OCI-LY1 (cell line): ENCODE results near the gene FNIP2.

Experiments
- H2AFZ ChIP-seq: fragments of 200-600 bp; sonication (generic), shearing (Covaris generic); 2 replicates; pipeline ENCODE4 v1.6.0; 2014; ENCODE audit warnings: antibody characterized with exemption, mild to moderate bottlenecking, low read length
- H3F3A ChIP-seq: fragments of 200-600 bp; sonication (generic), shearing (Covaris generic); 2 replicates; pipeline ENCODE4 v1.6.0; 2014; ENCODE audit warnings: mild to moderate bottlenecking, antibody characterized with exemption, low read length, moderate library complexity; ENCODE audit not compliant: insufficient read depth
- H3K27ac ChIP-seq: fragments of 200-600 bp; sonication (generic); 2 replicates; pipeline ENCODE4 v1.5.1; 2014; ENCODE audit warnings: low read length, mixed run types, mild to moderate bottlenecking, low read depth; ENCODE audit not compliant: poor library complexity, severe bottlenecking
- H3K27me3 ChIP-seq: fragments of 200-600 bp; sonication (generic); 2 replicates; pipeline ENCODE4 v1.6.0; 2014; ENCODE audit warnings: antibody characterized with exemption, mild to moderate bottlenecking, low read length, moderate library complexity; ENCODE audit not compliant: insufficient read depth
- H3K36me3 ChIP-seq: fragments of 200-600 bp; sonication (generic); 2 replicates; pipeline ENCODE4 v1.6.1; 2014; ENCODE audit warnings: mild to moderate bottlenecking, antibody characterized with exemption, low read length, moderate library complexity, mixed read lengths; ENCODE audit not compliant: insufficient read depth
- H3K4me1 ChIP-seq: fragments of 200-600 bp; sonication (generic); 2 replicates; pipeline ENCODE4 v1.5.1; 2014; ENCODE audit warnings: mild to moderate bottlenecking, low read length, moderate library complexity; ENCODE audit not compliant: insufficient read depth, severe bottlenecking
- H3K4me2 ChIP-seq: fragments of 200-600 bp; sonication (generic), shearing (Covaris generic); 2 replicates; pipeline ENCODE4 v1.6.1; 2014; ENCODE audit warnings: low read length
- H3K4me3 ChIP-seq: fragments of 200-600 bp; sonication (generic); 2 replicates; pipeline ENCODE4 v1.5.1; 2014; ENCODE audit warnings: low read length, low read depth, mild to moderate bottlenecking, mixed read lengths; ENCODE audit not compliant: poor library complexity, severe bottlenecking
- H3K79me2 ChIP-seq: fragments of 200-600 bp; shearing (Covaris generic); 2 replicates; pipeline ENCODE4 v1.6.1; 2016; ENCODE audit warnings: mixed run types, low read length, mixed read lengths; ENCODE audit not compliant: insufficient read depth
- H3K9ac ChIP-seq: fragments of 200-600 bp; sonication (generic), shearing (Covaris generic); 2 replicates; pipeline ENCODE4 v1.6.1; 2014; ENCODE audit warnings: mild to moderate bottlenecking, low read length, mixed read lengths
- H3K9me2 ChIP-seq: fragments of 200-600 bp; sonication (generic), shearing (Covaris generic); 2 replicates; pipeline ENCODE4 v1.6.1; 2014; ENCODE audit warnings: low read depth, mild to moderate bottlenecking, low read length, mixed read lengths
- H3K9me3 ChIP-seq: fragments of 200-600 bp; shearing (Covaris generic); 2 replicates; pipeline ENCODE4 v1.6.1; 2014; ENCODE audit warnings: low read length, mixed read lengths
- H4K20me1 ChIP-seq: fragments of 200-600 bp; sonication (generic), shearing (Covaris generic); 2 replicates; pipeline ENCODE4 v1.6.0; 2016; ENCODE audit warnings: mild to moderate bottlenecking, low read length; ENCODE audit not compliant: insufficient read depth
- CTCF ChIP-seq: fragments of 200-600 bp; sonication (generic), shearing (Covaris generic); IDR thresholded peaks from 2 replicates; pipeline ENCODE4 v1.5.1; 2017; ENCODE audit warnings: mild to moderate bottlenecking, antibody characterized with exemption, low read length, moderate library complexity, mixed read lengths
- EZH2 ChIP-seq: fragments of 200-600 bp; sonication (generic), shearing (Covaris generic); IDR thresholded peaks from 2 replicates; pipeline ENCODE4 v1.8.0; 2017; ENCODE audit warnings: borderline replicate concordance, mixed run types, mild to moderate bottlenecking, antibody characterized with exemption, low read length, moderate library complexity, mixed read lengths

FNIP2 gene

GRCh38 chr4:158802914-158803313, 34.1 kb downstream of the FNIP2 start:
- no peaks in the 10 kb centered on the region for H3F3A ChIP-seq
- H3K9ac ChIP-seq, result no peak overlapping the region
- no peaks in the 10 kb centered on the region for H3K9me3 ChIP-seq
- H3K4me1 ChIP-seq, result no peaks in the 10 kb centered on the region
- H3K4me3 ChIP-seq, result no peak overlapping the region
- no peak overlapping the region for H3K27ac ChIP-seq
- no peaks in the 10 kb centered on the region for H3K36me3 ChIP-seq
- no peaks in the 10 kb centered on the region for H3K79me2 ChIP-seq
- no peak overlapping the region for H2AFZ ChIP-seq
- H3K4me2 ChIP-seq, result no peak overlapping the region
- H4K20me1 ChIP-seq, result no peaks in the 10 kb centered on the region
- no peaks in the 10 kb centered on the region for H3K27me3 ChIP-seq
- H3K9me2 ChIP-seq, result no peaks in the 10 kb centered on the region
- TF ChIP-seq EZH2, result no peak
- no peak for TF ChIP-seq CTCF

- Histone ChIP-seq H3K36me3 (no peaks in the 10 kb centered on the region), H3K4me3 (no peak overlapping the region), H3K4me1 (peaks cover 9% of the 10 kb centered on the region), H3K27me3 (no peaks in the 10 kb centered on the region), H3K9me2 (no peaks in the 10 kb centered on the region), H3K79me2 (no peaks in the 10 kb centered on the region), H3K27ac (no peak overlapping the region), H2AFZ (no peak overlapping the region), H3K4me2 (no peak overlapping the region), H4K20me1 (no peaks in the 10 kb centered on the region), H3K9me3 (no peaks in the 10 kb centered on the region), H3K9ac (no peak overlapping the region), H3F3A (no peaks in the 10 kb centered on the region)
- TF ChIP-seq EZH2 (no peak), CTCF (no peak)
Measured at GRCh38 chr4:158805635-158806471, 37.0 kb downstream of the FNIP2 start.

GRCh38 chr4:158807691-158808090, 38.9 kb downstream of the FNIP2 start:
- H3K9ac ChIP-seq, result no peak overlapping the region
- no peaks in the 10 kb centered on the region for H3K9me2 ChIP-seq
- H3K9me3 ChIP-seq, result no peaks in the 10 kb centered on the region
- no peaks in the 10 kb centered on the region for H3K79me2 ChIP-seq
- H4K20me1 ChIP-seq, result no peaks in the 10 kb centered on the region
- H3K4me1 ChIP-seq, result peaks cover 15% of the 10 kb centered on the region
- no peak for TF ChIP-seq CTCF
- TF ChIP-seq EZH2, result no peak
- no peaks in the 10 kb centered on the region for H3F3A ChIP-seq
- no peak overlapping the region for H3K27ac ChIP-seq
- H2AFZ ChIP-seq, result no peak overlapping the region
- no peaks in the 10 kb centered on the region for H3K27me3 ChIP-seq
- H3K36me3 ChIP-seq, result no peaks in the 10 kb centered on the region
- no peak overlapping the region for H3K4me2 ChIP-seq
- no peak overlapping the region for H3K4me3 ChIP-seq
